Panc1 (cell line): ENCODE data around the gene AKAP14. TPM values are rescaled to one million over a fixed set of nuclear protein-coding genes. Genes with fewer than 3 reads are reported as not detected.

Experiments
- ATAC-seq: fragments of 200-7000 bp; cut with Tn5 transposase; 2 replicates; pipeline ENCODE4 v1.9.1; 2020; ENCODE audit warnings: mild to moderate bottlenecking, moderate library complexity
- Bru-seq: library from RNA; stranded (reverse); fragments of 400-500 nt; gene quantifications from one replicate; lab custom pipeline; 2021; lab: Mats Ljungman, UMichigan
- BruChase-seq, 2 experiments: library from RNA; stranded (reverse); fragments of 400-500 nt; gene quantifications; one replicate each; lab custom pipeline; 2021; lab: Mats Ljungman, UMichigan
- BruUV-seq: library from RNA; stranded (reverse); fragments of 400-500 nt; replicated peaks from 2 replicates; lab custom pipeline; 2021; lab: Mats Ljungman, UMichigan
- CTCF ChIA-PET: fragments of 300-600 bp; sonication (Branson Sonifier 250); formaldehyde crosslinking; loops from one replicate; lab custom pipeline; 2022; ENCODE audit warnings: antibody characterized with exemption; lab: Charles Lee
- POLR2A ChIA-PET: fragments of 300-600 bp; sonication (Branson Sonifier 250); formaldehyde crosslinking; loops from one replicate; lab custom pipeline; 2022; ENCODE audit warnings: antibody characterized with exemption; lab: Charles Lee
- DNase-seq: peaks from one replicate; pipeline ENCODE4 v3.0.0-alpha.2; 2010; ENCODE audit warnings: low read depth, low spot score
- H3K27ac ChIP-seq: 2 replicates; pipeline ENCODE4 v1.5.1; 2011; ENCODE audit warnings: mild to moderate bottlenecking, low read length, inconsistent platforms
- H3K27me3 ChIP-seq: fragments of 200-500 bp; sonication (Bioruptor generic); 2 replicates; pipeline ENCODE4 v1.6.0; 2014; ENCODE audit warnings: low read length, inconsistent platforms; ENCODE audit not compliant: control insufficient read depth, insufficient read depth
- H3K36me3 ChIP-seq: fragments of 200-500 bp; sonication (Bioruptor generic); 2 replicates; pipeline ENCODE4 v1.5.1; 2014; ENCODE audit warnings: inconsistent platforms, mild to moderate bottlenecking, low read length, moderate library complexity; ENCODE audit not compliant: control insufficient read depth, insufficient read depth
- H3K4me1 ChIP-seq: 2 replicates; pipeline ENCODE4 v1.5.1; 2011; ENCODE audit warnings: inconsistent platforms, mild to moderate bottlenecking, low read length, moderate library complexity; ENCODE audit not compliant: control insufficient read depth, insufficient read depth
- H3K4me3 ChIP-seq, 2 experiments: 2 replicates each; pipeline ENCODE4 v1.5.1; 2011 to 2012; ENCODE audit warnings: low read depth in 2 of 2, low read length in 2 of 2, mild to moderate bottlenecking in 2 of 2, inconsistent platforms in 1 of 2, moderate library complexity in 1 of 2
- H3K9me3 ChIP-seq: fragments of 200-500 bp; sonication (Bioruptor generic); 2 replicates; pipeline ENCODE4 v1.5.1; 2014; ENCODE audit warnings: low read depth, mild to moderate bottlenecking, inconsistent platforms, low read length, moderate library complexity; ENCODE audit not compliant: control insufficient read depth, insufficient read depth
- POLR2AphosphoS5 ChIP-seq: IDR thresholded peaks from 2 replicates; pipeline ENCODE4 v1.6.1; 2012; ENCODE audit warnings: mild to moderate bottlenecking, low read depth, low read length, moderate library complexity
- SIN3A ChIP-seq: IDR thresholded peaks from 2 replicates; pipeline ENCODE4 v1.6.1; 2012; ENCODE audit warnings: low read depth, mild to moderate bottlenecking, low read length, moderate library complexity, borderline replicate concordance; ENCODE audit not compliant: insufficient read depth
- TCF7L2 ChIP-seq: IDR thresholded peaks from 2 replicates; pipeline ENCODE4 v1.6.1; 2011; ENCODE audit warnings: mild to moderate bottlenecking, low read depth, low read length, inconsistent platforms
- in situ Hi-C: cut with HindIII; loops from 2 replicates; pipeline ENCODE4 v1.10.0; 2016; ENCODE audit warnings: low sequenced_read_pairs, low pct_unique_long_range_greater_than_20kb
- intact Hi-C: fragments of 100-400 bp; cut with micrococcal nuclease; formaldehyde crosslinking; loops from one replicate; pipeline ENCODE4 v1.10.0; 2022; ENCODE audit not compliant: unreplicated experiment
- long read RNA-seq: library from polyadenylated mRNA; unstranded; transcript quantifications from one replicate; pipeline ENCODE4 v2.0.0, GENCODE V29; 2021; ENCODE audit not compliant: unreplicated experiment
- polyA plus RNA-seq: library from polyadenylated mRNA; unstranded; fragments of >200 nt; gene quantifications from one replicate; pipeline ENCODE4 v1.2.1, GENCODE V29; 2012; ENCODE audit warnings: missing spikeins; ENCODE audit not compliant: insufficient read length
- total RNA-seq: library from RNA; stranded (reverse); gene quantifications from one replicate; pipeline ENCODE4 v1.2.1, GENCODE V29; 2021; ENCODE audit not compliant: unreplicated experiment
- TF ChIP-seq, protein P1 (sequence below), 2 experiments: IDR thresholded peaks; 2 replicates each; pipeline ENCODE4 v1.6.1; 2011 to 2012; ENCODE audit warnings: low read depth in 2 of 2, control low read depth in 1 of 2, low read length in 1 of 2, mild to moderate bottlenecking in 1 of 2, moderate library complexity in 1 of 2; ENCODE audit not compliant: insufficient read depth in 1 of 2
- TF ChIP-seq, protein P2 (sequence below): fragments of 450-650 bp; IDR thresholded peaks from 2 replicates; pipeline ENCODE4 v1.5.1; 2017; ENCODE audit warnings: mild to moderate bottlenecking

AKAP14 gene
- total RNA-seq (0.28 TPM), Bru-seq, nascent RNA (percentile 14 among the genes with signal in this experiment), BruChase-seq, experiment 1, labeled RNA remaining after a 2-hour chase (percentile 22 among the genes with signal in this experiment), BruChase-seq, experiment 2, labeled RNA remaining after a 6-hour chase (percentile 17 among the genes with signal in this experiment)
- not detected for polyA plus RNA-seq
- long read RNA-seq = 0 reads

DNA sequence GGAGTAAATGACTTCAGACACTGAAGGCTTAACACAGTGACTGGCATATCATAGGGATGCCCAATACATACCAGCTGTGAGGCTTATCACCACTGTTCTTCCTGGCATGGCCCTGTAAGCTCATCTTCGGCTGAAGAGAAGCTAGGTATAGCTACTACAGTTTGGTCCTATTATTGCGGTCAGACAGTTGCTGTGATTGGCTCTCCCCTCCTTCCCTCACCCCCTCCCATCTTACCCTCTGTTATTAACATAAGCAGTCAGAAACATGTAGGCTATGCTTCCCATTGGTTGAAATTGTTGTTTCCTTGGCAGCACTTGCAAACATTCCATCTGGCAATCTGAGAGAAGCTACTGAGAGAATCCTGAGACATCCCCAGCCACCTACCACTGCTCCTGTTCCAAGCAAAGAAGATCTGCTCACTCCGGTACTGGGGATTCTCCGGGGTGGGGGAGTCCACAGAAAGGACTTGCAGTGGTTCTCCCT lies at the start of gene AKAP14:
TSS of gene AKAP14 (plus strand) at position 51 of the 484 bp plus-strand sequence. CDS start 7,331 bp downstream, outside the sequence.
- Histone ChIP-seq H3K27me3 (no peaks in the 10 kb centered on the region), H3K9me3 (no peaks in the 10 kb centered on the region), H3K4me1 (no peaks in the 10 kb centered on the region), H3K36me3 (no peaks in the 10 kb centered on the region), H3K4me3 (no peak within 1 kb of the TSS), H3K27ac (no peak within 1 kb of the TSS)
- intact Hi-C loops = no loop called here
- TF ChIP-seq SIN3A (no peak), POLR2AphosphoS5 (no peak), TCF7L2 (no peak)
- TF ChIP-seq, protein P1, sequence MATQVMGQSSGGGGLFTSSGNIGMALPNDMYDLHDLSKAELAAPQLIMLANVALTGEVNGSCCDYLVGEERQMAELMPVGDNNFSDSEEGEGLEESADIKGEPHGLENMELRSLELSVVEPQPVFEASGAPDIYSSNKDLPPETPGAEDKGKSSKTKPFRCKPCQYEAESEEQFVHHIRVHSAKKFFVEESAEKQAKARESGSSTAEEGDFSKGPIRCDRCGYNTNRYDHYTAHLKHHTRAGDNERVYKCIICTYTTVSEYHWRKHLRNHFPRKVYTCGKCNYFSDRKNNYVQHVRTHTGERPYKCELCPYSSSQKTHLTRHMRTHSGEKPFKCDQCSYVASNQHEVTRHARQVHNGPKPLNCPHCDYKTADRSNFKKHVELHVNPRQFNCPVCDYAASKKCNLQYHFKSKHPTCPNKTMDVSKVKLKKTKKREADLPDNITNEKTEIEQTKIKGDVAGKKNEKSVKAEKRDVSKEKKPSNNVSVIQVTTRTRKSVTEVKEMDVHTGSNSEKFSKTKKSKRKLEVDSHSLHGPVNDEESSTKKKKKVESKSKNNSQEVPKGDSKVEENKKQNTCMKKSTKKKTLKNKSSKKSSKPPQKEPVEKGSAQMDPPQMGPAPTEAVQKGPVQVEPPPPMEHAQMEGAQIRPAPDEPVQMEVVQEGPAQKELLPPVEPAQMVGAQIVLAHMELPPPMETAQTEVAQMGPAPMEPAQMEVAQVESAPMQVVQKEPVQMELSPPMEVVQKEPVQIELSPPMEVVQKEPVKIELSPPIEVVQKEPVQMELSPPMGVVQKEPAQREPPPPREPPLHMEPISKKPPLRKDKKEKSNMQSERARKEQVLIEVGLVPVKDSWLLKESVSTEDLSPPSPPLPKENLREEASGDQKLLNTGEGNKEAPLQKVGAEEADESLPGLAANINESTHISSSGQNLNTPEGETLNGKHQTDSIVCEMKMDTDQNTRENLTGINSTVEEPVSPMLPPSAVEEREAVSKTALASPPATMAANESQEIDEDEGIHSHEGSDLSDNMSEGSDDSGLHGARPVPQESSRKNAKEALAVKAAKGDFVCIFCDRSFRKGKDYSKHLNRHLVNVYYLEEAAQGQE (IDR thresholded peaks at IDR 0.05; ENCODE audit: insufficient read depth in 1 of 2, low read depth in 2 of 2, low read length in 1 of 2) = no peak
- TF ChIP-seq, protein P2, sequence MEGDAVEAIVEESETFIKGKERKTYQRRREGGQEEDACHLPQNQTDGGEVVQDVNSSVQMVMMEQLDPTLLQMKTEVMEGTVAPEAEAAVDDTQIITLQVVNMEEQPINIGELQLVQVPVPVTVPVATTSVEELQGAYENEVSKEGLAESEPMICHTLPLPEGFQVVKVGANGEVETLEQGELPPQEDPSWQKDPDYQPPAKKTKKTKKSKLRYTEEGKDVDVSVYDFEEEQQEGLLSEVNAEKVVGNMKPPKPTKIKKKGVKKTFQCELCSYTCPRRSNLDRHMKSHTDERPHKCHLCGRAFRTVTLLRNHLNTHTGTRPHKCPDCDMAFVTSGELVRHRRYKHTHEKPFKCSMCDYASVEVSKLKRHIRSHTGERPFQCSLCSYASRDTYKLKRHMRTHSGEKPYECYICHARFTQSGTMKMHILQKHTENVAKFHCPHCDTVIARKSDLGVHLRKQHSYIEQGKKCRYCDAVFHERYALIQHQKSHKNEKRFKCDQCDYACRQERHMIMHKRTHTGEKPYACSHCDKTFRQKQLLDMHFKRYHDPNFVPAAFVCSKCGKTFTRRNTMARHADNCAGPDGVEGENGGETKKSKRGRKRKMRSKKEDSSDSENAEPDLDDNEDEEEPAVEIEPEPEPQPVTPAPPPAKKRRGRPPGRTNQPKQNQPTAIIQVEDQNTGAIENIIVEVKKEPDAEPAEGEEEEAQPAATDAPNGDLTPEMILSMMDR = no peak
- DNase-seq (no peak), ATAC-seq (peak; percentile 38; the same call in 1 of the 2 replicates)
- BruUV-seq = no TSS peak
- POLR2A ChIA-PET = no interaction called here
- CTCF ChIA-PET = interaction anchor here (0.5 to 0.8 kb wide), 3 partner anchors 8 to 529 kb away, joined by 3 to 4 read pairs (median 3); no protein-coding TSS in a partner anchor
- in situ Hi-C loops = no loop called here

DNA sequence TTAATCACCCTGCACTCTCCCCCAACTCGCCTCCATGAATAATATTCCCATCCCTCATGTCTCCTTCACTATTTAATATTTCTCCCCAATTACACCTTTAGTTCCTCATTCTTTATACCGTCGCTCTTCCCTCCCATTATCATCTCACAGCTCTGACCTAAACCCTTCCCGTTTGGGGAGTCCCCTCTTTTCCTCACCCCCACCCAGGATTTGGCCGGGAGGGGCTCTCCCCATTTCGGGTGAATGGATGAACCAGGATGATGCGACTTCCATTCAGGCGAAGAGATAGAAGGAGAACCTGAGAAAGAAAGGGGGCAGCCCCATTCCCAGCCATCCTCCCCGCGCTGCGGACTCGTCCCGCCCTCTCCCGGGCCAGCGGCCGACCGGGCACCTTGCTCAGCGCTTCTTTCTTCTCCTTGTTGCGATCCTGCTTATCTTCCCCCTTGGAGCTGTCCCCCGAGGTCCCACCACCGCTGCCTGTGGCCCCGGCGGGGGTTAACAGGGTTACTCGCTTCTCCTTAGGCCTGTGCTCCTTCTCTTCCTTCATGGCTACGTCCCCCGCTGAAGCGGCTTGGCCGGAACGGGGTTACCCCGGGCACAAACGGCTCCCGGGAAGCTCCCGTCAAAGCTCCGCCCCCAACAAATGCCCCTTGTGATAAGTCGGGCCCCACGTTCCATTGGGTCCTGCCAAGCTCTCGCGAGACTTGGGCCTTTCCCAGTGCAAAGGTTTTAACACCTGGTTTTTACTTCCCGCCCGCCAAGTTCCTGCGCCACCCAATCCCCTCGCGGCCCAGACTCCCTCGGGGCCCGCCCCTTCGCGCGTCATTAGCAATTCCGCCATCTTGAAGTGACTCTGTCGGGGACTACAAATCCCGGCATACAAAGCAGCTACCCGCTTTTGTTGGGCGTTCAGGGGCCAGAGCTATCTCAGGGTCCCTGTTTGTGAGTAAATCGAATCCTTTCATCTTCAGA lies 43.0 kb upstream of the AKAP14 start, which contains the start of gene UPF3B:
TSS of gene UPF3B (minus strand) at position 582 of the 972 bp plus-strand sequence. CDS start at position 547, 35 bp downstream.
- TF ChIP-seq SIN3A (peak; percentile 64; the same call in 1 of the 2 replicates), TCF7L2 (peak; percentile 51; the same call in 1 of the 2 replicates), POLR2AphosphoS5 (peak; percentile 90)
- TF ChIP-seq, protein P2 = no peak
- TF ChIP-seq, protein P1 (IDR thresholded peaks at IDR 0.05; ENCODE audit: insufficient read depth in 1 of 2, low read depth in 2 of 2, low read length in 1 of 2) = no peak
- in situ Hi-C loops = no loop called here
- peaks cover 12% of the 10 kb centered on the region; the same call in 1 of the 2 replicates for H3K36me3 ChIP-seq
- peaks cover 6% of the 10 kb centered on the region for H3K4me1 ChIP-seq
- intact Hi-C loops = no loop called here
- ChIA-PET CTCF (interaction anchor here (0.9 kb wide), 1 partner anchor 61 kb away, joined by 4 read pairs; the partner anchor contains the start of gene RPL39), POLR2A (interaction anchor here (0.8 to 1.2 kb wide), 2 partner anchors 30 to 61 kb away, joined by 6 to 10 read pairs; partner anchors contain the start of gene RPL39)
- H3K9me3 ChIP-seq = no peaks in the 10 kb centered on the region
- no peaks in the 10 kb centered on the region for H3K27me3 ChIP-seq
- peak within 1 kb of the TSS; percentile 96 to 100 for H3K4me3 ChIP-seq
- DNase-seq (peak; percentile 91), ATAC-seq (peak; percentile 98)
- BruUV-seq = no TSS peak
- H3K27ac ChIP-seq = peak within 1 kb of the TSS; percentile 95
